GM23338 (cell line): Measurements from ENCODE around the gene UBE2E2.

Experiments
- CREB1 ChIP-seq: fragments of 250-450 bp; sonication (Bioruptor Pico); IDR thresholded peaks from 2 replicates; pipeline ENCODE4 v1.5.0; 2020; ENCODE audit warnings: low read depth, mild to moderate bottlenecking, moderate library complexity
- CTCF ChIP-seq, 2 experiments: fragments of 200-600 bp in 1 of 2; sonication (generic) in 1 of 2; conservative IDR thresholded peaks; 2 replicates each; pipeline versions ENCODE4 v1.5.1 to v1.6.1; 2016 to 2017; ENCODE audit warnings: antibody characterized with exemption in 2 of 2, low read depth in 2 of 2, mild to moderate bottlenecking in 2 of 2, moderate library complexity in 1 of 2
- EZH2 ChIP-seq: fragments of 200-600 bp; sonication (generic); IDR thresholded peaks from one replicate; pipeline ENCODE4 v1.8.0; 2017; ENCODE audit warnings: antibody characterized with exemption, mild to moderate bottlenecking, low read depth; ENCODE audit not compliant: unreplicated experiment
- EZH2phosphoT487 ChIP-seq: fragments of 200-600 bp; sonication (generic); IDR thresholded peaks from one replicate; pipeline ENCODE4 v1.8.1; 2018; ENCODE audit warnings: antibody characterized with exemption; ENCODE audit not compliant: unreplicated experiment
- JUNB ChIP-seq: IDR thresholded peaks from one replicate; pipeline ENCODE4 v1.6.1; 2016; ENCODE audit warnings: antibody characterized with exemption; ENCODE audit not compliant: unreplicated experiment
- NANOG ChIP-seq: IDR thresholded peaks from 2 replicates; pipeline ENCODE4 v1.6.1; 2016; ENCODE audit warnings: antibody characterized with exemption, borderline replicate concordance
- POLR2AphosphoS5 ChIP-seq: IDR thresholded peaks from 2 replicates; pipeline ENCODE4 v1.6.1; 2016; ENCODE audit warnings: antibody characterized with exemption, low read depth
- REST ChIP-seq: IDR thresholded peaks from one replicate; pipeline ENCODE4 v1.6.1; 2018; ENCODE audit warnings: antibody characterized with exemption; ENCODE audit not compliant: unreplicated experiment
- ZNF114 ChIP-seq: fragments of 250-450 bp; sonication (Bioruptor Pico); IDR thresholded peaks from 2 replicates; pipeline ENCODE4 v1.5.0; 2020; ENCODE audit warnings: mild to moderate bottlenecking, moderate library complexity
- ZNF331 ChIP-seq: fragments of 250-450 bp; sonication (Bioruptor Pico); IDR thresholded peaks from 2 replicates; pipeline ENCODE4 v1.5.0; 2020; ENCODE audit warnings: low read depth, mild to moderate bottlenecking, moderate library complexity

GRCh38 chr3:23592961-23593931 lies 390.1 kb downstream of the UBE2E2 start:
- TF ChIP-seq CTCF (conservative IDR thresholded peaks at IDR 0.05; ENCODE audit: low read depth in 2 of 2) (no peak), REST (no peak), EZH2 (no peak), CREB1 (CRISPR knock-in tag) (no peak), EZH2phosphoT487 (no peak), POLR2AphosphoS5 (no peak), ZNF331 (CRISPR knock-in tag) (no peak), JUNB (no peak), ZNF114 (CRISPR knock-in tag) (no peak), NANOG (no peak)
